Tibial nerve (tissue), 4 donors: ENCODE results near the gene HAGHL.

Experiments used
- CTCF ChIP-seq, 5 experiments: fragments of 200-600 bp in 3 of 5; fragments of 450-650 bp in 2 of 5; sonication (generic) in 3 of 5; IDR thresholded peaks; one replicate each; pipeline ENCODE4 v1.5.1; 2016 to 2019; ENCODE audit warnings: antibody characterized with exemption in 5 of 5, mild to moderate bottlenecking in 3 of 5, moderate library complexity in 2 of 5
- EP300 ChIP-seq, 2 donors: sonication (generic); formaldehyde crosslinking; IDR thresholded peaks; one replicate each; pipeline ENCODE4 v1.6.1; 2017; ENCODE audit warnings: antibody characterized with exemption in 2 of 2, mild to moderate bottlenecking in 1 of 2

- no peak for TF ChIP-seq CTCF (IDR thresholded peaks at IDR 0.05)
- no peak for TF ChIP-seq EP300 (IDR thresholded peaks at IDR 0.05)
Measured at GRCh38 chr16:736936-737481, 10.1 kb downstream of the HAGHL start.
